NB4 (cell line): ENCODE data around the gene ASB1.

Source experiments
- DNase-seq: peaks from one replicate; pipeline ENCODE4 v3.0.0; 2010; ENCODE audit warnings: low read depth
- H3K4me3 ChIP-seq: one replicate; pipeline ENCODE4 v1.5.1; 2011; ENCODE audit warnings: mild to moderate bottlenecking, low read depth, low read length, moderate library complexity
- CTCF ChIP-seq: IDR thresholded peaks from one replicate; pipeline ENCODE4 v1.5.1; 2012; ENCODE audit warnings: low read depth, low read length
- MAX ChIP-seq: IDR thresholded peaks from 2 replicates; pipeline ENCODE4 v1.6.1; 2011; ENCODE audit warnings: low read depth, low read length
- MYC ChIP-seq: IDR thresholded peaks from 2 replicates; pipeline ENCODE4 v1.6.1; 2011; ENCODE audit warnings: low read depth, low read length
- POLR2A ChIP-seq: IDR thresholded peaks from 2 replicates; pipeline ENCODE4 v1.6.1; 2011; ENCODE audit warnings: mild to moderate bottlenecking; ENCODE audit not compliant: insufficient read length; ENCODE audit errors: extremely low read depth

The ASB1 gene

GRCh38 chr2:238499731-238500580, 73.2 kb downstream of the ASB1 start:
- DNase-seq = no peak
- TF ChIP-seq POLR2A (no peak), MYC (no peak), MAX (no peak), CTCF (no peak)

GRCh38 chr2:238501311-238501710, 74.6 kb downstream of the ASB1 start:
- H3K4me3 ChIP-seq = no peak overlapping the region
- TF ChIP-seq POLR2A (no peak), MAX (no peak), CTCF (no peak), MYC (no peak)
- no peak for DNase-seq

More at GRCh38 chr2:238499731-238500580, 73.2 kb downstream of the ASB1 start:
- H3K4me3 ChIP-seq = no peak overlapping the region
